NCI-H1048 (cell line): ENCODE data around the gene MCCC1.
A peak's percentile ranks its signal among the peaks of the same experiment; 100 is the strongest.

ENCODE experiments used
- DNase-seq: peaks from one replicate; lab custom pipeline; 2025; lab: John Stamatoyannopoulos, UW

Gene MCCC1

GRCh38 chr3:182981038-182981380 lies 118.3 kb downstream of the MCCC1 start:
- DNase-seq, result no peak

- DNase-seq, result peak; percentile 24
These were observed 118.9 kb downstream of the MCCC1 start, which contains the start of gene DCUN1D1 for GRCh38 chr3:182980204-182981037. TSS of gene DCUN1D1 (minus strand) at chr3:182980538. CDS start at chr3:182980489, 49 bp downstream.

GRCh38 chr3:182979674-182980191 lies 119.6 kb downstream of the MCCC1 start:
- DNase-seq, result no peak

- DNase-seq, result no peak
These were observed 120.1 kb downstream of the MCCC1 start for GRCh38 chr3:182979103-182979673.

DNA sequence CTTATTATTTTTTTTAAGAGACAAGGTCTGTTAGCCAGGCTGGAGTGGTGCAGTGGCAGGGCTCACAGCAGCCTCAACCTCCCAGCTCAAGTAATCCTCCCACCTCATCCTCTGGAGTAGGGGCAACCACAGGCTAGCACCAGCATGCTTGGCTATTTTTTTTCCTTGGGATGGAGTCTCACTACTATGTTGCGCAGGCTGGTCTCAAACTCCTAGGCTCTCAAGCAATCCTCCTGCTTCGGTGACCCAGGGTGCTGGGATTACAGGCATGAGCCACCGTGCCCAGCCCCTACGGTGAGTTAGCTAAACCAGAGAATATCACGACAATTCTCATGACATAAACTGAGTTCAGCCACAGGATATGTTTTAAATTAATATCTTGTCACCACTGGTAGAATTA lies 120.9 kb downstream of the MCCC1 start:
- no peak for DNase-seq

GRCh38 chr3:182973047-182973446 lies 126.2 kb downstream of the MCCC1 start:
- DNase-seq, result no peak

- no peak for DNase-seq
These were observed 126.9 kb downstream of the MCCC1 start for GRCh38 chr3:182972387-182972786.

DNA sequence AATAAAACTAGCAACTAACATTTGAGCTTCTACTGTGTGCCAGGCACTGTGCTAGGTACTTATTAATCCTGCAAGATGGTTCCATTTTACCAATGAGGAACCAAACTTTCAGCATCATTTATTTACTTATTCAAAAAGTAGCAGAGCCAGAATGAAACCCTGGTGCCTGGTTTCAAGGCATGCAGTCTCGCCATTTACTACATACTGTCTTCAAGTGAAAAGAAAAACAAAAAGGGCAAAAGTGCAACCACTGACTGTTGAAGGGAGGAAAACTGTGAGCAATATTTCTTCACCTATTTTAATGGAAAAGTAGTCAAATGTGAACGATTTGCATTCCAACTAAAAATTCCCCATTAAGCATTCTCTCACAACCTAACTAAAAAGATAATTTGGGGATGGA lies 127.7 kb downstream of the MCCC1 start:
- DNase-seq, result no peak

DNA sequence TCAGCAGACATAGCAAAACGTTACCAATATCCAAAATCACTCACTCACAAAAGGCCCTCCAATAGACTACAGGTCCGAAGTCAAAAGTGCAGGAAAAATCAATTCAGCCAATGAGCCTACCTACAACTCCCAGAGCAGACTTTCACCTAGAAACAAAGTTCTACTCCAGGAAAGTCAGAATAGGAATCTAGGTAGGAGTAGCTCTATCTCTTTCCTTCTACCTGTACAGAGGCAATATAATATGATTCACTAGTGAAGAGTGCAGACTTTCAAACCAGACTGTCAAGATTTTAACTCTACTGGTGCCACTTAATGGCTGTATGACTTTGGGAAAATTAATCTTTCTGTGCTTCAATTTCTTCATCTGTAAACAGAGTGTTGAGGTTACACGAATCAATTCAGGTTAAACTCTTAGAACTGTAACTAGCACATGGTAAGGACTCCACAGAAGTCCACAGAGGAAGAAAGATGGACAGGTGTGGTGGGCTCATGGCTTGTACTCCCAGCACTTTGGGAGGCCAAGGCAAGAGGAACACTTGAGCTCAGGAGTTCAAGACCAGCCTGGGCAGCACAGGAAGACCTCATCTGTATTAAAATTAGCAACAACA lies 128.4 kb downstream of the MCCC1 start:
- DNase-seq, result no peak

DNA sequence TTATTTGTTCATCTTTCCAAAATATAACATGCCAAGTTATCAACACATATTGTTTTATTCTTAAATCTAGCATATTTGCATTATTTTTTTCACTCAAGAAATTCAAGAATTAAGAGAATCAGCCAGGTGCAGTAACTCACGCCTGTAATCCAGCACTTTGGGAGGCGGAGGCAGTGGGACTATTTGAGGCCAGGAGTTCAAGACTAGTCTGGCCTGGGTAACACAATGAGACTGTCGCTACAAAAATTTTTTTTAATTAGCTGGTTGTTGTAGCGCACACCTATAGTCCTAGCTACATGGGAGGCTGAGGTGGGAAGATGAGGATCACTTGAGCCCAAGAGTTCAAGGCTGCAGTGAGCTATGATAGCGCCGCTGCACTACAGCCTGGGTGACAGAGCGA lies 129.4 kb downstream of the MCCC1 start:
- no peak for DNase-seq

DNA sequence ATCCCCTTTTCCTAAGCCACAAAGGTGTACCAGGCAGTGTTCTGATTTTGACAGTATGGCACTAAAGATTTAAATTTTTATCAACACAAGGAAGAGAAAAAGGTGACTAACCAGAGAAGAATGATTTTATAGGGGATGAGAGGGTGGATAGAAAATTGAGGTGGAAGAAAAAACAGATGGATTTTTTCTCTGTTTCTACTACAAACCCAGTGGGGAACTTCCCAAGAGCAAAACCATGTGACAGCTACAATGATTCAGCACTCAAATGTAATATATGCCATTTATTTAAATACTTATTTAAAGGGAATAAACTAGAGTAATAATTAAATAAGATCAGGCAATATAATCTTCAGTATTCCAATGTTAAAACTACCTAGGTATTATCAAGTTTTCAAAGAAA lies 130.0 kb downstream of the MCCC1 start:
- no peak for DNase-seq

GRCh38 chr3:182967218-182968204 lies 131.8 kb downstream of the MCCC1 start:
- no peak for DNase-seq

DNA sequence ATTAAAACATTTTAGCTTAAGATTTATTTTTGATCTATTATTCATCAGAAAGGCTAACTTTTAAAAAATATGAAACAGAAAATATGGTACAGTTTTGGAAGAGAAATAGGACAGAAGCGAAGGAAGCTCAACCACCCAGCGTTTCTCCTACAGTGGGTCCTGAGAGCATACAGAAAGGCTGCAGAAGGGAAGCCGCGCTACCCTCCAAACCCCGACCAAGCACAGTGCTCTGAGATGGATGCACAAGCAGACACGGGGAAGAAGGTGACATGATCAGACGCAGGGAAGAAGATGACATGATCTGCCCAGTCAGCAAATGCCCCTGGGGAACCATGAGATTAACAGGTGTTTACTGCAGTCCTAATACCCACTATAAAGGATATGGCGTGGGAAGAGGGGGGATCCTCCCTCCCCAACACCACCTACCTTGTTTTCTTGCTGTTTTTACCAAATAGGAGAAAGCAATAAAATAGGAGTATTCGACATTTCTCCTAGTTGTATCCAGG lies 133.4 kb downstream of the MCCC1 start:
- DNase-seq, result no peak
